Parathyroid adenoma (tissue), 2 donors: ENCODE results near the gene CD9.

Source experiments
- H2AFZ ChIP-seq: fragments of 300-600 bp; sonication (generic); one replicate; pipeline ENCODE4 v1.7.0; 2017; ENCODE audit warnings: antibody characterized with exemption, mild to moderate bottlenecking
- H3K27ac ChIP-seq: fragments of 300-600 bp; sonication (generic); one replicate; pipeline ENCODE4 v1.7.0; 2017
- H3K27me3 ChIP-seq: fragments of 300-600 bp; sonication (generic); one replicate; pipeline ENCODE4 v1.7.0; 2017; ENCODE audit warnings: low read length; ENCODE audit not compliant: control insufficient read depth, insufficient read depth
- H3K36me3 ChIP-seq: fragments of 300-600 bp; sonication (generic); one replicate; pipeline ENCODE4 v1.7.0; 2017; ENCODE audit warnings: low read length; ENCODE audit not compliant: control insufficient read depth, insufficient read depth
- H3K4me1 ChIP-seq: fragments of 300-600 bp; sonication (generic); one replicate; pipeline ENCODE4 v1.7.0; 2017; ENCODE audit warnings: control low read depth
- H3K4me2 ChIP-seq: fragments of 300-600 bp; sonication (generic); one replicate; pipeline ENCODE4 v1.7.0; 2017; ENCODE audit warnings: low read length
- H3K4me3 ChIP-seq: fragments of 300-600 bp; sonication (generic); one replicate; pipeline ENCODE4 v1.7.0; 2017; ENCODE audit warnings: low read depth, low read length
- H3K79me2 ChIP-seq: fragments of 300-600 bp; sonication (generic); one replicate; pipeline ENCODE4 v1.7.0; 2017; ENCODE audit warnings: control low read depth
- H3K9ac ChIP-seq: fragments of 300-600 bp; sonication (generic); one replicate; pipeline ENCODE4 v1.7.0; 2017; ENCODE audit warnings: mild to moderate bottlenecking
- H3K9me3 ChIP-seq: fragments of 300-600 bp; sonication (generic); one replicate; pipeline ENCODE4 v1.7.0; 2017; ENCODE audit warnings: low read length; ENCODE audit not compliant: control insufficient read depth
- CTCF ChIP-seq: fragments of 300-600 bp; sonication (generic); IDR thresholded peaks from one replicate; pipeline ENCODE4 v1.7.0; 2017; ENCODE audit warnings: antibody characterized with exemption, mild to moderate bottlenecking
- donor health status: primary hyperparathyroidism.

CD9 gene

GRCh38 chr12:6215120-6215807 lies 15.1 kb downstream of the CD9 start:
- Histone ChIP-seq H3K79me2 (peaks cover 82% of the 10 kb centered on the region), H3K9ac (peak overlapping the region; percentile 58), H3K4me2 (peak overlapping the region; percentile 58), H3K36me3 (no peaks in the 10 kb centered on the region), H3K4me1 (peaks cover 85% of the 10 kb centered on the region), H2AFZ (no peak overlapping the region), H3K9me3 (no peaks in the 10 kb centered on the region), H3K27ac (peak overlapping the region; percentile 99), H3K27me3 (no peaks in the 10 kb centered on the region), H3K4me3 (peak overlapping the region; percentile 28)
- no peak for TF ChIP-seq CTCF

- peak overlapping the region; percentile 99 for H3K27ac ChIP-seq
- no peak overlapping the region for H3K9ac ChIP-seq
These were observed 15.8 kb downstream of the CD9 start for GRCh38 chr12:6215932-6216494.

GRCh38 chr12:6216581-6216980 lies 16.4 kb downstream of the CD9 start:
- Histone ChIP-seq H2AFZ (no peak overlapping the region), H3K4me3 (peak overlapping the region; percentile 28), H3K9ac (peak overlapping the region; percentile 15), H3K27me3 (no peaks in the 10 kb centered on the region), H3K27ac (peak overlapping the region; percentile 99), H3K4me1 (peaks cover 87% of the 10 kb centered on the region), H3K36me3 (no peaks in the 10 kb centered on the region), H3K4me2 (peak overlapping the region; percentile 53), H3K9me3 (no peaks in the 10 kb centered on the region), H3K79me2 (peaks cover 80% of the 10 kb centered on the region)
- TF ChIP-seq CTCF, result no peak

More at GRCh38 chr12:6215932-6216494, 15.8 kb downstream of the CD9 start:
- Histone ChIP-seq H3K36me3 (no peaks in the 10 kb centered on the region), H3K4me2 (peak overlapping the region; percentile 58), H3K79me2 (peaks cover 80% of the 10 kb centered on the region), H2AFZ (no peak overlapping the region), H3K4me3 (peak overlapping the region; percentile 28), H3K9me3 (no peaks in the 10 kb centered on the region), H3K27me3 (no peaks in the 10 kb centered on the region), H3K4me1 (peaks cover 87% of the 10 kb centered on the region)
- no peak for TF ChIP-seq CTCF

- Histone ChIP-seq H3K79me2 (peaks cover 73% of the 10 kb centered on the region), H3K4me1 (peaks cover 88% of the 10 kb centered on the region), H3K27ac (peak overlapping the region; percentile 99), H3K4me2 (no peak overlapping the region), H3K27me3 (no peaks in the 10 kb centered on the region), H3K9ac (peak overlapping the region; percentile 20), H3K4me3 (no peak overlapping the region), H3K9me3 (no peaks in the 10 kb centered on the region), H3K36me3 (no peaks in the 10 kb centered on the region), H2AFZ (no peak overlapping the region)
- TF ChIP-seq CTCF, result no peak
These were observed 18.2 kb downstream of the CD9 start for GRCh38 chr12:6218347-6218925.
